Measurements from ENCODE around the gene CCDC85B. TPM values are rescaled to one million over a fixed set of nuclear protein-coding genes. Genes with fewer than 3 reads are reported as not detected.

Gene CCDC85B
- total RNA-seq, 1 donor, result 22.5 TPM

GRCh38 chr11:65918211-65919140, 28.0 kb downstream of the CCDC85B start, which contains the start of gene C11orf68:
Gene C11orf68 (minus strand): TSS chr11:65919062. CDS start chr11:65919031, 31 bp downstream.
- Histone ChIP-seq H3K27me3 (ENCODE audit: insufficient read depth, low read length) (no peaks in the 10 kb centered on the region), H3K4me3 (ENCODE audit: low read length) (peak within 1 kb of the TSS; percentile 77), H3K9me3 (ENCODE audit: low read depth, low read length) (no peaks in the 10 kb centered on the region), H3K4me1 (ENCODE audit: insufficient read depth, low read length) (peaks cover 65% of the 10 kb centered on the region)

GRCh38 chr11:65919141-65919572, 28.7 kb downstream of the CCDC85B start, which contains the start of gene DRAP1:
Gene DRAP1 (plus strand): TSS chr11:65919426. CDS start chr11:65919502, 76 bp downstream.
- no peaks in the 10 kb centered on the region for H3K27me3 ChIP-seq (ENCODE audit: insufficient read depth, low read length)
- H3K4me1 ChIP-seq (ENCODE audit: insufficient read depth, low read length), result peaks cover 65% of the 10 kb centered on the region
- peak within 1 kb of the TSS; percentile 77 for H3K4me3 ChIP-seq (ENCODE audit: low read length)
- no peaks in the 10 kb centered on the region for H3K9me3 ChIP-seq (ENCODE audit: low read depth, low read length)

GRCh38 chr11:65919573-65920371, 29.3 kb downstream of the CCDC85B start:
- no peaks in the 10 kb centered on the region for H3K9me3 ChIP-seq (ENCODE audit: low read depth, low read length)
- H3K27me3 ChIP-seq (ENCODE audit: insufficient read depth, low read length), result no peaks in the 10 kb centered on the region
- H3K4me3 ChIP-seq (ENCODE audit: low read length), result peak overlapping the region; percentile 67
- H3K4me1 ChIP-seq (ENCODE audit: insufficient read depth, low read length), result peaks cover 60% of the 10 kb centered on the region

- H3K4me3 ChIP-seq (ENCODE audit: low read length), result peak overlapping the region; percentile 67
- H3K27me3 ChIP-seq (ENCODE audit: insufficient read depth, low read length), result no peaks in the 10 kb centered on the region
- H3K9me3 ChIP-seq (ENCODE audit: low read depth, low read length), result no peaks in the 10 kb centered on the region
- H3K4me1 ChIP-seq (ENCODE audit: insufficient read depth, low read length), result peaks cover 54% of the 10 kb centered on the region
Measured at GRCh38 chr11:65920372-65920802, 29.9 kb downstream of the CCDC85B start.

GRCh38 chr11:65921033-65921555, 30.6 kb downstream of the CCDC85B start:
- H3K9me3 ChIP-seq (ENCODE audit: low read depth, low read length), result no peaks in the 10 kb centered on the region
- no peaks in the 10 kb centered on the region for H3K27me3 ChIP-seq (ENCODE audit: insufficient read depth, low read length)
- H3K4me1 ChIP-seq (ENCODE audit: insufficient read depth, low read length), result peaks cover 47% of the 10 kb centered on the region
- no peak overlapping the region for H3K4me3 ChIP-seq (ENCODE audit: low read length)

GRCh38 chr11:65921876-65922275, 31.4 kb downstream of the CCDC85B start:
- Histone ChIP-seq H3K9me3 (ENCODE audit: low read depth, low read length) (no peaks in the 10 kb centered on the region), H3K4me3 (ENCODE audit: low read length) (no peak overlapping the region), H3K27me3 (ENCODE audit: insufficient read depth, low read length) (no peaks in the 10 kb centered on the region), H3K4me1 (ENCODE audit: insufficient read depth, low read length) (peaks cover 41% of the 10 kb centered on the region)

- H3K4me3 ChIP-seq (ENCODE audit: low read length), result no peak overlapping the region
- peaks cover 41% of the 10 kb centered on the region for H3K4me1 ChIP-seq (ENCODE audit: insufficient read depth, low read length)
- H3K9me3 ChIP-seq (ENCODE audit: low read depth, low read length), result no peaks in the 10 kb centered on the region
- no peaks in the 10 kb centered on the region for H3K27me3 ChIP-seq (ENCODE audit: insufficient read depth, low read length)
Measured at GRCh38 chr11:65922565-65922964, 32.1 kb downstream of the CCDC85B start.

- Histone ChIP-seq H3K4me3 (ENCODE audit: low read length) (no peak overlapping the region), H3K4me1 (ENCODE audit: insufficient read depth, low read length) (peaks cover 45% of the 10 kb centered on the region), H3K9me3 (ENCODE audit: low read depth, low read length) (no peaks in the 10 kb centered on the region), H3K27me3 (ENCODE audit: insufficient read depth, low read length) (no peaks in the 10 kb centered on the region)
Measured at GRCh38 chr11:65925397-65925796, 34.9 kb downstream of the CCDC85B start.

- H3K4me3 ChIP-seq (ENCODE audit: low read length), result no peak overlapping the region
- H3K27me3 ChIP-seq (ENCODE audit: insufficient read depth, low read length), result no peaks in the 10 kb centered on the region
- peaks cover 26% of the 10 kb centered on the region for H3K4me1 ChIP-seq (ENCODE audit: insufficient read depth, low read length)
- no peaks in the 10 kb centered on the region for H3K9me3 ChIP-seq (ENCODE audit: low read depth, low read length)
Measured at GRCh38 chr11:65927904-65928397, 37.5 kb downstream of the CCDC85B start.

- Histone ChIP-seq H3K4me3 (ENCODE audit: low read length) (no peak overlapping the region), H3K4me1 (ENCODE audit: insufficient read depth, low read length) (peaks cover 26% of the 10 kb centered on the region), H3K27me3 (ENCODE audit: insufficient read depth, low read length) (no peaks in the 10 kb centered on the region), H3K9me3 (ENCODE audit: low read depth, low read length) (no peaks in the 10 kb centered on the region)
Measured at GRCh38 chr11:65928667-65929066, 38.2 kb downstream of the CCDC85B start.

GRCh38 chr11:65931773-65932557, 41.5 kb downstream of the CCDC85B start:
- no peak overlapping the region for H3K4me3 ChIP-seq (ENCODE audit: low read length)
- H3K27me3 ChIP-seq (ENCODE audit: insufficient read depth, low read length), result no peaks in the 10 kb centered on the region
- no peaks in the 10 kb centered on the region for H3K9me3 ChIP-seq (ENCODE audit: low read depth, low read length)

GRCh38 chr11:65932558-65932919, 42.1 kb downstream of the CCDC85B start:
- Histone ChIP-seq H3K27me3 (ENCODE audit: insufficient read depth, low read length) (no peaks in the 10 kb centered on the region), H3K4me1 (ENCODE audit: insufficient read depth, low read length) (peaks cover 17% of the 10 kb centered on the region), H3K9me3 (ENCODE audit: low read depth, low read length) (no peaks in the 10 kb centered on the region), H3K4me3 (ENCODE audit: low read length) (no peak overlapping the region)

More at GRCh38 chr11:65931773-65932557, 41.5 kb downstream of the CCDC85B start:
- peaks cover 23% of the 10 kb centered on the region for H3K4me1 ChIP-seq (ENCODE audit: insufficient read depth, low read length)

- H3K4me3 ChIP-seq (ENCODE audit: low read length), result no peak overlapping the region
- H3K9me3 ChIP-seq (ENCODE audit: low read depth, low read length), result no peaks in the 10 kb centered on the region
- peaks cover 2% of the 10 kb centered on the region for H3K4me1 ChIP-seq (ENCODE audit: insufficient read depth, low read length)
- H3K27me3 ChIP-seq (ENCODE audit: insufficient read depth, low read length), result no peaks in the 10 kb centered on the region
Measured at GRCh38 chr11:65934014-65934413, 43.5 kb downstream of the CCDC85B start.

- no peaks in the 10 kb centered on the region for H3K27me3 ChIP-seq (ENCODE audit: insufficient read depth, low read length)
- H3K4me1 ChIP-seq (ENCODE audit: insufficient read depth, low read length), result peaks cover 18% of the 10 kb centered on the region
- no peaks in the 10 kb centered on the region for H3K9me3 ChIP-seq (ENCODE audit: low read depth, low read length)
- H3K4me3 ChIP-seq (ENCODE audit: low read length), result no peak overlapping the region
Measured at GRCh38 chr11:65937766-65938165, 47.3 kb downstream of the CCDC85B start.
